ENCODE data around the gene UBE2V1. TPM values are rescaled to one million over a fixed set of nuclear protein-coding genes. Genes with fewer than 3 reads are reported as not detected.

Gene UBE2V1
- total RNA-seq, 2 donors from 2014 or later = 70.8 to 106 TPM

GRCh38 chr20:50055524-50056083 is 57.3 kb downstream of the UBE2V1 start:
- DNase-seq (no peak), ATAC-seq (no peak)
- intact Hi-C loops (cut with DNase I, micrococcal nuclease) = no loop called here

DNA sequence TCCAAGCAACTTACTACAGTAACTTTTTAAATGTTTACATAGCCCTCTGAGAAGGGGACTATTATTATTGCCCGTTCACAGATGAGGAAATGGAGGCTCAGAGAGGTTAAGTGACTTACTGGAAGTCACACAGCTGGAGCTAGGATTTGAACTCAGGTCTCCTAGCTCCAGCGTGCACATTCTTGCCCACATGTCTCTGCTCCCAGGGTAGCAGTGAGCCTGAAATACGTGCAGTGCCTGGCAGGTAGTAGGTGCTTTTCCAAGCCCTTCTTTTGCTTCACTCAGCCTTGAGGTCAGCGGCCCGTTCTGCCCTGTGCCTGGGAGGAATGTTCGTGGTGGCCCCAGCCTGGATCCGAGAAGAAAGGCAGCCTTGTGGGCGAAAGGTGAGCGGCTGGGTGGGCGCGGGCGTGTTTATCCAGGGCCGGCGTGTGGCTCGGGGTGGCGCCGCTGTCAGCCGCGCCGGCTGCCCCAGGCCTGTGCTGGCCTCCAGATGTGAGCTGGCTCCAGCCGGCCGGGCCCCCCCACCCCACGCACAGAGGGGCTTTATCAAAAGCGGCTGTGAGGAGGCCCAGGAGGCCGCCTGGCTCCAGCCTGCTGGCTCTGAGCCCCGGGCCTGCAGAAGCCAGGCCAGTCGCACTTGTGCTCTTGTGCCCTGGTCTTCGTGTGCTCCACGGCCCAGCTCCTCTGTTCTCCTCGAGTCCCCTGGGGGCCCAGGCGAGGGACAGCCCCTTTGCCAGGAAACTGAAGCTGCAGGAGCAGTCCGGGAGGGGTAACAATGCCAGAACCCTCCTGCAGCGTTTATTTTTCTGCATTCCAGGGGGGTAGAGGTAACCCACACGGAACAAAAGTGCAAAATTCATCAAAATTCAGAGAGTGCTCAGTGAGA is 58.1 kb downstream of the UBE2V1 start:
- intact Hi-C loops (cut with DNase I, micrococcal nuclease) = no loop called here
- ATAC-seq = peak; percentile 53
- DNase-seq = no peak

- ATAC-seq (peak; percentile 69), DNase-seq (no peak)
- intact Hi-C loops (cut with DNase I, micrococcal nuclease) = no loop called here
Observed at GRCh38 chr20:50054231-50054547, 58.8 kb downstream of the UBE2V1 start.

GRCh38 chr20:50053362-50054230 is 59.4 kb downstream of the UBE2V1 start:
- DNase-seq (peak in 1 of 2 donors; percentile 46), ATAC-seq (peak; percentile 70)
- intact Hi-C loops (cut with DNase I, micrococcal nuclease) = no loop called here

DNA sequence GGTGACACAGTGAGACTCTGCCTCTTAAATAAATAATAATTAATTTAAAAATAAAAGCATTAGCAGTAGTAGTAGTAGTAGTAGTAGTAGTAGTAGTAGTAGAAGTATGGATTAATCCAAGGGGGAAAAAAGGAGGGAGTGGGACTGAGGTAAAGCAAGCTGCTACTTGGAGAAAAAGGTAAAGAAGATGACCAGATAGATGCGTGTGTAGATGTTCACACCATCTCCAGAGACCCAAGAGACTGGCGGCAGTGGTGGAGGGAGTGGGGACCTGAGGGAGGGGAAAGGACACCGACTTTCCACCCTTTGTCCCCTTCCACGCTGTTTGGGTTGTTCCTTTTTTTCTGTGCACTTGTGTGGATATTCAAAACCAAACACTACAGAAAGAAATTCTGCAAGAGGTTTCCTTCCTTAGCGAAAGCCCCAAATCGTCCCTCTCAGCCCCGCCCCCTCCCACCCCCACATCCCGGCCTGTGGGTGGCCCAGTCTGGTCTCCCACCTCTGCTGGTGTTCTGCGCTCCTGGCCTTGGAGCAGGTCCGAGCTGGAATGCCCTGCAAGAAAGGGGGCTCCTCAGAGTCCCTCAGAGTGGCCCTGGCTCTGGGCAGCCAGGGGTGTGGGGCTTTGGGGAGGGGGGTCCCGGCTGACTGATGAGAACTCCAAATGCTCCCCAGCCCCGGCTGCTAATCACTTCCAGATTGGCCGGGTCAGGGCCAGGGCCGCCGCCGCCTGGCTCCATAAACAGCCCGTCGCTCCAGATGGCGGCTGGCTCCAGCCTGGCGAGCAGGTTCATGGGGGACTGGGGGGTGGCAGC is 60.2 kb downstream of the UBE2V1 start:
- no peak for DNase-seq
- ATAC-seq = no peak
- intact Hi-C loops (cut with DNase I, micrococcal nuclease) = no loop called here

- intact Hi-C loops (cut with DNase I, micrococcal nuclease) = no loop called here
- no peak for ATAC-seq
- DNase-seq = no peak
Observed at GRCh38 chr20:50050660-50051308, 62.2 kb downstream of the UBE2V1 start.

GRCh38 chr20:50050214-50050613 is 62.7 kb downstream of the UBE2V1 start:
- intact Hi-C loops (cut with DNase I, micrococcal nuclease) = no loop called here
- ATAC-seq (no peak), DNase-seq (no peak)

- ATAC-seq = no peak
- intact Hi-C loops (cut with DNase I, micrococcal nuclease) = no loop called here
- no peak for DNase-seq
Observed at GRCh38 chr20:50049442-50050026, 63.4 kb downstream of the UBE2V1 start.

DNA sequence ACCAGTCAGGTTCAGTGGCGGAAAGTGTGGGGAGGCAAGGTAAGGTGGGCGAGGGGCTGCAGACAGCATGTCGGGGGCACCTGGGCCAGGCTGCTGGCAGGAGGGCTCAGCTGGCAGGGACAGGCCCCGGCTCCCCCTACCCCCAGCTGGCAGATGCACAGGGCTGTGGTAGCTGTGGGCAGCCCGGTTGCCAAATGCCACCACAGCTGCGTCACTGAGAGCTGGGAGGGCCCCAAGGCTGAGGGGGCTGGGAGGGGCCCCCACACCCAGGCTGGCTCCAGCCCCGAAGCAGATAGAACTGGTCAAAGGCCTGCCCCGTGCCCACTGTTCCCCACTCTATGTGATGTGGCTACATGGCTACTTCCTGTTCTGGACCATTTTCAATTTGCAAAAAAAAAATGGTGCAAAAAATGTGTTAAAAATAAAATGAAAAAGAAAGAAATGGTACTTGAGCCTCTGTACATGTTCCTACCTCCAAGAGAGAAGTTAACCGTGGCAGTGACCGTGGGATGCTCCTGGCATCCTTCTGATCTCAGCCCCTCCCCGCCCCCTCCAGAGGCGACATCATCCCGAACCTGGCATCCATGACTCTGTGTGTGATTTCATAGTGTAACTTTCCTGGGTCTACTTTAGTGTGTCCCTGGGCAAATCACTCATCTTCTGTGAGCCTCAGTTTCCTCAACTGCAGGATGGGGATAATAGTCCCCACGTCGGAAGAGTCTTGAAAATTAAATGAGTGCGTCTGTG is 64.4 kb downstream of the UBE2V1 start:
- ATAC-seq (no peak), DNase-seq (peak in 1 of 2 donors; percentile 25)
- intact Hi-C loops (cut with DNase I, micrococcal nuclease) = no loop called here

GRCh38 chr20:50044353-50044960 is 68.5 kb downstream of the UBE2V1 start:
- ATAC-seq = no peak
- intact Hi-C loops (cut with DNase I, micrococcal nuclease) = no loop called here
- DNase-seq = no peak

GRCh38 chr20:50043573-50044352 is 69.2 kb downstream of the UBE2V1 start:
- intact Hi-C loops (cut with DNase I, micrococcal nuclease) = no loop called here
- DNase-seq = no peak
- no peak for ATAC-seq

GRCh38 chr20:50042370-50043313 is 70.3 kb downstream of the UBE2V1 start:
- intact Hi-C loops (cut with DNase I, micrococcal nuclease) = no loop called here
- DNase-seq (no peak), ATAC-seq (no peak)

- intact Hi-C loops (cut with DNase I, micrococcal nuclease) = no loop called here
- DNase-seq = peak in 1 of 2 donors; percentile 27
- ATAC-seq = no peak
Observed at GRCh38 chr20:50041246-50041873, 71.6 kb downstream of the UBE2V1 start.

- DNase-seq (no peak), ATAC-seq (no peak)
- intact Hi-C loops (cut with DNase I, micrococcal nuclease) = no loop called here
Observed at GRCh38 chr20:50040432-50041245, 72.3 kb downstream of the UBE2V1 start.

Measured in left colon (tissue), 2 donors.